Uterus (tissue), 4 donors: ENCODE results near the gene SDC1. TPM values are rescaled to one million over a fixed set of nuclear protein-coding genes. Genes with fewer than 3 reads are reported as not detected.

Source experiments
- DNase-seq, 2 donors: peaks; one replicate each; pipeline ENCODE4 v3.0.0-alpha.2; 2019 to 2020
- H3K27ac ChIP-seq, 2 donors: fragments of 200-600 bp; sonication (generic); 1 replicate in 1 of 2; 2 replicates in 1 of 2; pipeline ENCODE4 v1.5.1; 2016 to 2018
- H3K27me3 ChIP-seq, 2 donors: fragments of 200-600 bp; sonication (generic); one replicate each; pipeline ENCODE4 v1.5.1; 2018 to 2019; ENCODE audit warnings: control low read depth in 1 of 2
- H3K36me3 ChIP-seq, 2 donors: fragments of 200-600 bp; sonication (generic); one replicate each; pipeline ENCODE4 v1.5.1; 2019; ENCODE audit warnings: control low read depth in 1 of 2
- H3K4me1 ChIP-seq, 2 donors: fragments of 200-600 bp; sonication (generic); one replicate each; pipeline ENCODE4 v1.5.1; 2018 to 2019; ENCODE audit warnings: control low read depth in 1 of 2
- H3K4me3 ChIP-seq, 2 donors: fragments of 200-600 bp; sonication (generic); 1 replicate in 1 of 2; 2 replicates in 1 of 2; pipeline ENCODE4 v1.5.1; 2018 to 2019; ENCODE audit warnings: mild to moderate bottlenecking in 1 of 2
- H3K9me3 ChIP-seq, 2 donors: fragments of 200-600 bp; sonication (generic); one replicate each; pipeline ENCODE4 v1.5.1; 2019; ENCODE audit warnings: control low read depth in 1 of 2
- POLR2A ChIP-seq, 2 donors: fragments of 450-650 bp; IDR thresholded peaks; one replicate each; pipeline ENCODE4 v1.6.1; 2016; ENCODE audit warnings: antibody characterized with exemption in 2 of 2, mild to moderate bottlenecking in 1 of 2, moderate library complexity in 1 of 2
- intact Hi-C: fragments of 100-400 bp; cut with DNase I; formaldehyde crosslinking; loops from one replicate; pipeline ENCODE4 v1.15.1; 2023; ENCODE audit warnings: low total_unique reads
- total RNA-seq, 4 donors: library from RNA; depleted of rRNA in 3 of 4; stranded (reverse); fragments of >200 nt in 3 of 4; gene quantifications; one replicate each; pipeline versions ENCODE4 v1.1.0 to v1.2.4, GENCODE V29; 2014 to 2023
- TF ChIP-seq, protein P1 (sequence below), 4 experiments: fragments of 200-600 bp in 2 of 4; fragments of 450-650 bp in 2 of 4; sonication (generic) in 2 of 4; IDR thresholded peaks; one replicate each; pipeline ENCODE4 v1.5.1; 2016 to 2019; ENCODE audit warnings: antibody characterized with exemption in 4 of 4, mild to moderate bottlenecking in 2 of 4, moderate library complexity in 1 of 4
- donor health status: DM: yes; HTN: yes; CAD: no.

The SDC1 gene
- total RNA-seq, 4 donors from 2014 or later: 0.29 to 30.1 (median 3.0) TPM; not detected in 1

DNA sequence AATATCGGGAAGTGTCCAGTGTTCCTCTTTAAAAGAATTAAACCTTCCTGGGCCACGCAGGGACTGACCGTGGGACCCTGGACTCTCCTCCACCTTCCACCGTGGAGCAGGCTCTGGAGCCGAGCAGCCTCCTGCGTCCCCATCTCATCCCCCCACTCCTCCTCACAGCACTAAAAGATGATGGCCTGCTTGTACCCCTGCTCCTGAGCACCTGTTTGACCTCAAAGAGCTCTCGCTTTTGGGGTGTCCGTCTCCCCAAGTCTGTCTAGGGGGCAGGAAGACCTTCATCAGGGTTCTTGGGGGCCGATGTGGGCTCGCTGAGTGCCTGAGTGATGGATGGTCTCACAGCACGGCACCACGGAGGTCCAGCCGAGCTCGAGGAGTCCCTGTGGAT, 1.2 kb upstream of the SDC1 start:
- Histone ChIP-seq H3K4me1 (peaks cover 0 to 12% of the 10 kb centered on the region in 2 donors), H3K36me3 (no peaks in the 10 kb centered on the region), H3K9me3 (no peaks in the 10 kb centered on the region), H3K27me3 (no peaks in the 10 kb centered on the region), H3K4me3 (no peak overlapping the region), H3K27ac (no peak overlapping the region)
- DNase-seq: no peak
- intact Hi-C loops: no loop called here
- no peak for TF ChIP-seq POLR2A (IDR thresholded peaks at IDR 0.05)
- TF ChIP-seq, protein P1, sequence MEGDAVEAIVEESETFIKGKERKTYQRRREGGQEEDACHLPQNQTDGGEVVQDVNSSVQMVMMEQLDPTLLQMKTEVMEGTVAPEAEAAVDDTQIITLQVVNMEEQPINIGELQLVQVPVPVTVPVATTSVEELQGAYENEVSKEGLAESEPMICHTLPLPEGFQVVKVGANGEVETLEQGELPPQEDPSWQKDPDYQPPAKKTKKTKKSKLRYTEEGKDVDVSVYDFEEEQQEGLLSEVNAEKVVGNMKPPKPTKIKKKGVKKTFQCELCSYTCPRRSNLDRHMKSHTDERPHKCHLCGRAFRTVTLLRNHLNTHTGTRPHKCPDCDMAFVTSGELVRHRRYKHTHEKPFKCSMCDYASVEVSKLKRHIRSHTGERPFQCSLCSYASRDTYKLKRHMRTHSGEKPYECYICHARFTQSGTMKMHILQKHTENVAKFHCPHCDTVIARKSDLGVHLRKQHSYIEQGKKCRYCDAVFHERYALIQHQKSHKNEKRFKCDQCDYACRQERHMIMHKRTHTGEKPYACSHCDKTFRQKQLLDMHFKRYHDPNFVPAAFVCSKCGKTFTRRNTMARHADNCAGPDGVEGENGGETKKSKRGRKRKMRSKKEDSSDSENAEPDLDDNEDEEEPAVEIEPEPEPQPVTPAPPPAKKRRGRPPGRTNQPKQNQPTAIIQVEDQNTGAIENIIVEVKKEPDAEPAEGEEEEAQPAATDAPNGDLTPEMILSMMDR (IDR thresholded peaks at IDR 0.05): no peak

DNA sequence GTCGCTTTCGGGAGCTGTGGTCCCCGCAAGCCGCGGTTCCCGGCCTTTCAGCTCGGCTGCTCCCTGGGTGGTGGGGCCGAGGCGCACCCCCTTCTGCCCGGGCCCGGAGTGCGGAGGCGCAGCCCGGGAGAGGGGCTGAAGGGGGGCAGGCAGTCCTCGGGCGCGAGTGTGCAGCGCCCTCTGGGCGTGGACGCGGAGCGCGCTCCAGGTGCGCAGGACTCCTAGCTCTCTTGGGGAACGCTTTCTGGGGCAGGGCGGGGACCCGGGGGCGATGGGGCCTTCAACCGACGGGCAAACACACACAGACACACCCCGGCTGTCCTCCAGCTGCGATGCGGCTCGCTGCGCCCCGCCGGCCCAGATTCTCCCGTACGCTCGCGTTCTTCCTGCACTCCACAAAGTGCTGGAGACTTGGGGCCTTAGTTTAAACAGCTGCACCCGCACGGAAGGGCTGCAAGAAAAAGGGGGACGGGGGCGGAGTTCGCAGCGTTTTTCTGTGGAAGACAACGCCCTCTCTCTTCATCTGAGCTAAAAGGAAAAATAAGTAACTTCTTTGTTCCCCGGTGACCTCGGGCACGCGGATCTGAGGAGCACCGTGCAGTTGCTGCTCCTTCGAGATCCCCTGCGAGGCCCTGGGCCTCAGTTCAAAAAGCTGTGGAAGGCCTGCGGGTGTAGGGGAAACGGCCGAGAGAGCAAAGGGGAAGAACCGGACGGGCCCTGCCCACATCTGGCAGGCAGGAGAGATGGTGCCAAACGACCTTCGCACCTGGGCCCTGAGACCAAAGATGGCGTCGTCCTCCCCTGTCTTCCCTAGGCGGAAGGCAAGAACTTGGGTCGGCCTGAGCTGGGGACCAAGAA, 593 bp upstream of the SDC1 start:
- Histone ChIP-seq H3K27ac (peak overlapping the region in 1 of 2 donors; percentile 7), H3K9me3 (no peaks in the 10 kb centered on the region), H3K4me3 (peak overlapping the region; percentile 51 to 60), H3K4me1 (peaks cover 0 to 12% of the 10 kb centered on the region in 2 donors), H3K36me3 (no peaks in the 10 kb centered on the region), H3K27me3 (no peaks in the 10 kb centered on the region)
- TF ChIP-seq, protein P1 (IDR thresholded peaks at IDR 0.05): peak; percentile 27 to 62 (median 51)
- no peak for TF ChIP-seq POLR2A (IDR thresholded peaks at IDR 0.05)
- intact Hi-C loops: no loop called here
- DNase-seq: peak in 1 of 2 donors; percentile 51

DNA sequence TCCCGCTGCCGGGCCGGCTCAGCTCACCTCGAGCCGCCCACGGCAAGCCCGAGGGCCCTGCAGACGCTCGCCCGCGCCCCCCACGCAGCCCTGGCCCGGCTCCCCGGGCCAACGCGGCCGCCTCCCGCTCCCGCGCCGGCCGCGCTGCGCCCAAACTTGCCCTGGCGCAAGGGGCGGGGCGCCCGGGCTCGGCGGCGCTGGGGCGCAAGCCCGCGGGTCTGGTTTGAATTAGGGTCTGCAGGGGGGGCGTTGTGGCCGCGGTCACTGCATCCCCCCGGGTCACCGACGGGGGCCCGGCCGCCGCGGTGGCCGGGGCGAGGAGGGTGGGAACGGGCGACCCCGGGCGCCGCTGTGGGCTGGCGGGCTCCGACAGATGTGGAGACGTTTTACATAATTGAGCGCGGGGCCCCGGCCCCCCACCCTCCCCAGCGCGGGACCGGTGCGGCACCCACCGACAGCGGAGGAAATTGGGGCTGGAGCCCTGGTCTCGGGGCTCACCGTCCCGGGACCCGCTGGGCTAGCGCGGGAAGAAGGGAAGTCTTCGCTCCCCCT, 690 bp downstream of the SDC1 start:
- no peaks in the 10 kb centered on the region for H3K36me3 ChIP-seq
- H3K27me3 ChIP-seq: no peaks in the 10 kb centered on the region
- peak overlapping the region; percentile 51 to 60 for H3K4me3 ChIP-seq
- no peaks in the 10 kb centered on the region for H3K9me3 ChIP-seq
- intact Hi-C loops: no loop called here
- H3K4me1 ChIP-seq: peaks cover 0 to 12% of the 10 kb centered on the region in 2 donors
- H3K27ac ChIP-seq: no peak overlapping the region
- TF ChIP-seq, protein P1 (IDR thresholded peaks at IDR 0.05): peak in 1 of 4 experiments; percentile 1
- no peak for TF ChIP-seq POLR2A (IDR thresholded peaks at IDR 0.05)
- DNase-seq: no peak

DNA sequence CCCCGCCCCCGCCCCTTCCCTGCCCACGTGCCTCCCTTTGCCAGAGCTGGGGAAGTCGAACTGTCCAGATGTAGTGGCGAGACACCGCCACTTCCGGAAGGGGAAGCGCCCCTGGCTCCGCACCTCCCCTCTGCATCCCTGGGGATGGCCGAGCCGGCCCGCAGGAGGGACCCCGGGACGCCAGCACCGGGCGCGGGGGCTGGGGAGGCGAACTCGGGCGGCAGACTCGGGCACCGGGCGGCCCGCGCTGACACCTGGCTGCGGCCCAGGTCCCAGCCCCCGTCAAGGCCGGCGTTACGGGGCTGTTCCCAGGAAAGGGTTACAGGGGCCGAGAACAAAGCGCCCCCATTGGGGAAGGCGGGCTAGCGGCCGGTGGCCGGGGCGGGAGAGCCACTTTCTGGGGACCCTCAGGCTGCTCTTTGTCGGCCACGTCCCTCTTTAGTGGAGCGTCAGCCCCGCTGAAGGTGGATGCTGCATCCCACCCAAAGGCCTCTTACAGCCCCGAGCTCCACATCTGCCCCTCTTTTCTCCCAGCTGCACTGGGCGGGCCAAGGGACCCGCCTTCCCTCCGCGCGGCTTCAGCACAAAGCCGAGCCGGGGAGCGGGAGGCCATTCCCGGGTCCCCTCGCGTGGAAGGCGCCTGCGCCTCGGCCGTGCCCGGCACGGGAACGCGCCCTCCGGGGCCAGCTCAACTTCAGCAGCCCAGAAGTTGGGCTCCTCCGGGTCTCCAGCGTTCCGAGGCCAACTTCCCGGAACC, 1.3 kb downstream of the SDC1 start:
- peak in 1 of 2 donors; percentile 39 for DNase-seq
- H3K27ac ChIP-seq: no peak overlapping the region

More for the DNA sequence above, 1.3 kb downstream of the SDC1 start:
- H3K27me3 ChIP-seq: no peaks in the 10 kb centered on the region
- intact Hi-C loops: no loop called here
- H3K4me3 ChIP-seq: peak overlapping the region; percentile 36 to 60
- H3K36me3 ChIP-seq: no peaks in the 10 kb centered on the region
- peaks cover 0 to 12% of the 10 kb centered on the region in 2 donors for H3K4me1 ChIP-seq
- TF ChIP-seq, protein P1 (IDR thresholded peaks at IDR 0.05): no peak
- TF ChIP-seq POLR2A (IDR thresholded peaks at IDR 0.05): no peak
- no peaks in the 10 kb centered on the region for H3K9me3 ChIP-seq
